ENCODE measurements around the gene NPLOC4.

DNA sequence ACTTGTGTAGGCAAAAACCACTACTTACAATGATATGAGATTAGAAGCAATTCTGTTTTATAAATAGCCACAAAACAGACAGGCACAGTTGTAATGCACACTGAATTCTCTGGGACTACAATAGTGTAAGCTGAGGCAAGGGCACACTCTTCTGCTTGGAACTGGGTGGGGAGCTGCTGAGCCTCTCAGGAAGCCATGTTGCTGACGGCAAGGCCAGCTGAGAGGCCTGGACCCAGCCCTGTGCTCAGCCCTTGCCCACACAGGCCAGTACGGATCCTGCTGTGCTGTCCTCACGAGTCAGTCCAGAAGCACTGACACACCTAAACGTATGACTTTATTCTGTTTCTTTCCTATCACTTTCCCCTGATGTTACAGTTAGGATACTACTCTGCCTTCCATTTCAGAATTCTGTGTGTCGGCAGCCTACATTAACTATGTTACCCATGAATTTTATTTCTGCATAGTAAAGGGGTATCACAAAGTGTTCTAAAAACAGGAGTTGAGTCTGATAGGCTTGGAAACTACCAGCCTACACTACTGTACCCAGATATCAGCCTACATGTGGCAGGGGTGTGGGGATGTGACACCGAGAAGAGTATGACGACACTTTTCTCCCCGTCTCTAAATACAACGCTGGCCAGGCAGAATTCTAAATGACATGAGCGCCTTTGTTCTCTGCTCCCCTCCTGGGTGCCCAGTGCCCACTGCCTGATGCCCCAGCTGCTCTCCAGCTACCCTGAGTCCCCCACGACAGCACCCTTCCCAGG is 43.6 kb downstream of the NPLOC4 start:
- TF ChIP-seq, protein P1, sequence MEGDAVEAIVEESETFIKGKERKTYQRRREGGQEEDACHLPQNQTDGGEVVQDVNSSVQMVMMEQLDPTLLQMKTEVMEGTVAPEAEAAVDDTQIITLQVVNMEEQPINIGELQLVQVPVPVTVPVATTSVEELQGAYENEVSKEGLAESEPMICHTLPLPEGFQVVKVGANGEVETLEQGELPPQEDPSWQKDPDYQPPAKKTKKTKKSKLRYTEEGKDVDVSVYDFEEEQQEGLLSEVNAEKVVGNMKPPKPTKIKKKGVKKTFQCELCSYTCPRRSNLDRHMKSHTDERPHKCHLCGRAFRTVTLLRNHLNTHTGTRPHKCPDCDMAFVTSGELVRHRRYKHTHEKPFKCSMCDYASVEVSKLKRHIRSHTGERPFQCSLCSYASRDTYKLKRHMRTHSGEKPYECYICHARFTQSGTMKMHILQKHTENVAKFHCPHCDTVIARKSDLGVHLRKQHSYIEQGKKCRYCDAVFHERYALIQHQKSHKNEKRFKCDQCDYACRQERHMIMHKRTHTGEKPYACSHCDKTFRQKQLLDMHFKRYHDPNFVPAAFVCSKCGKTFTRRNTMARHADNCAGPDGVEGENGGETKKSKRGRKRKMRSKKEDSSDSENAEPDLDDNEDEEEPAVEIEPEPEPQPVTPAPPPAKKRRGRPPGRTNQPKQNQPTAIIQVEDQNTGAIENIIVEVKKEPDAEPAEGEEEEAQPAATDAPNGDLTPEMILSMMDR (IDR thresholded peaks at IDR 0.05 in 4 of 5, conservative IDR thresholded peaks at IDR 0.05 in 1 of 5), result no peak
- no peak for TF ChIP-seq POLR2A (IDR thresholded peaks at IDR 0.05)

All from gastrocnemius medialis (tissue), 4 donors.